Vagina (tissue), 2 donors: ENCODE results near the gene TPGS1. TPM values are rescaled to one million over a fixed set of nuclear protein-coding genes. Genes with fewer than 3 reads are reported as not detected.

Source experiments
- DNase-seq, 2 donors: peaks; one replicate each; pipeline ENCODE4 v3.0.0-alpha.2; 2017; ENCODE audit errors: extremely low spot score in 2 of 2
- H3K27ac ChIP-seq: fragments of 200-600 bp; sonication (generic); one replicate; pipeline ENCODE4 v1.5.1; 2019
- H3K27me3 ChIP-seq: fragments of 200-600 bp; sonication (generic); one replicate; pipeline ENCODE4 v1.5.1; 2019
- H3K36me3 ChIP-seq, 2 donors: fragments of 200-600 bp; sonication (generic); one replicate each; pipeline ENCODE4 v1.5.1; 2017 to 2019
- H3K4me1 ChIP-seq: fragments of 200-600 bp; sonication (generic); one replicate; pipeline ENCODE4 v1.5.1; 2019
- H3K4me3 ChIP-seq, 2 donors: fragments of 200-600 bp; sonication (generic); 1 replicate in 1 of 2; 2 replicates in 1 of 2; pipeline ENCODE4 v1.5.1; 2016 to 2019
- H3K9me3 ChIP-seq: fragments of 200-600 bp; sonication (generic); one replicate; pipeline ENCODE4 v1.5.1; 2019
- CTCF ChIP-seq, 3 experiments: fragments of 450-650 bp in 2 of 3; fragments of 200-600 bp in 1 of 3; sonication (generic) in 1 of 3; IDR thresholded peaks; one replicate each; pipeline ENCODE4 v1.5.1; 2017 to 2019; ENCODE audit warnings: antibody characterized with exemption in 3 of 3, mild to moderate bottlenecking in 2 of 3, moderate library complexity in 2 of 3
- POLR2A ChIP-seq, 2 donors: fragments of 450-650 bp; IDR thresholded peaks; one replicate each; pipeline ENCODE4 v1.6.1; 2017; ENCODE audit warnings: antibody characterized with exemption in 2 of 2, mild to moderate bottlenecking in 2 of 2, moderate library complexity in 2 of 2
- POLR2AphosphoS5 ChIP-seq, 2 donors: sonication (generic); formaldehyde crosslinking; IDR thresholded peaks; one replicate each; pipeline ENCODE4 v1.9.0; 2017; ENCODE audit warnings: antibody characterized with exemption in 2 of 2, mild to moderate bottlenecking in 2 of 2, low read depth in 1 of 2; ENCODE audit not compliant: insufficient read depth in 1 of 2
- intact Hi-C: fragments of 100-400 bp; cut with DNase I; formaldehyde crosslinking; loops from one replicate; pipeline ENCODE4 v1.15.1; 2023
- total RNA-seq: library from RNA; depleted of rRNA; stranded (reverse); fragments of >200 nt; gene quantifications from one replicate; pipeline ENCODE4 v1.2.3, GENCODE V29; 2016

Gene TPGS1
- total RNA-seq, 1 donor from 2014 or later: 39.5 TPM

- H3K27me3 ChIP-seq: no peaks in the 10 kb centered on the region
- intact Hi-C loops: no loop called here
- H3K4me3 ChIP-seq: peak overlapping the region; percentile 20 to 21
- TF ChIP-seq POLR2A (IDR thresholded peaks at IDR 0.05) (no peak), CTCF (IDR thresholded peaks at IDR 0.05) (peak; percentile 57 to 85 (median 65)), POLR2AphosphoS5 (IDR thresholded peaks at IDR 0.05; ENCODE audit: insufficient read depth in 1 of 2, low read depth in 1 of 2) (peak in 1 of 2 donors; percentile 40)
- H3K4me1 ChIP-seq: peaks cover 52% of the 10 kb centered on the region
- DNase-seq: no peak
- no peaks in the 10 kb centered on the region for H3K9me3 ChIP-seq
- no peaks in the 10 kb centered on the region for H3K36me3 ChIP-seq
- H3K27ac ChIP-seq: peak overlapping the region; percentile 78
Observed at GRCh38 chr19:510606-511100, 3.4 kb downstream of the TPGS1 start.

DNA sequence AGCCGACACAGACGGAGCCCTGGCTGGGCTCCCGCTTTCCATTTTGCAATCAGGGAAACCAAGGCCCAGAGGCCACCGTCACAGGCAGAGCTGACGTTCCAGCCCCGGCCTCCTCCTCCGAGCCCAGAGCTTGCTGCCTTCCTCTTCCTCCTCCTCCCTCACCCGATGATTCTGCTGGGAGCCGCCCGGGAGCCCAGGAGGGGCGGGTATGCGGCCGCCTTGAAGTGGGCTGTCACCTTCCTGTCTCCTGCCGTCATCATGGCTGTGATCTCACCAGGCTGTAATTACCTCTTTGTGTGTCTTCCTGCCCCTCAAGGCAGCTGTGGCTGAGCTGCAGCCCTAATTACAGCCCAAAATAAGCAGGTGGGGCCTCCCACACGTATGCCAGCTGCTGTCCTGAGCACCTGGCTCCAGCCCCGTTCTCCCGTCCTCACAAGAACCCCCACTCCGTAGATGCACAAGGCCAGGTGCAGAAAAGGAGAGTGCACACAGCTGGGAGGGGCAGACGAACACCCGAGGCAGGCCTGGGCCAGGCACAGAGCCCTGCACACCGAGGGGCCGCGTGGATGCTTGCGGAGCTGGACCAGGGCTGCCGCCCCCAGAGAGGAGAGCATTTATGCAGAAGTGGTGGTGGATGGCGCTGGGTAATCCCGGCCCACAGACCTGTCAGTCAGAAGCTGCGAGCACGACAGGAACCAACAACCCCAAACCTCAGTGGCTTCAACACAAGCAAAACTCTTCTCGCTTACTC lies 4.0 kb downstream of the TPGS1 start:
- no peaks in the 10 kb centered on the region for H3K27me3 ChIP-seq
- peak overlapping the region; percentile 78 for H3K27ac ChIP-seq
- peak in 1 of 2 donors; percentile 62 for TF ChIP-seq POLR2AphosphoS5 (IDR thresholded peaks at IDR 0.05; ENCODE audit: insufficient read depth in 1 of 2, low read depth in 1 of 2)
- no peak for TF ChIP-seq POLR2A (IDR thresholded peaks at IDR 0.05)
- peaks cover 46% of the 10 kb centered on the region for H3K4me1 ChIP-seq
- H3K4me3 ChIP-seq: peak overlapping the region; percentile 20 to 21
- H3K9me3 ChIP-seq: no peaks in the 10 kb centered on the region
- no peak for DNase-seq
- intact Hi-C loops: no loop called here
- H3K36me3 ChIP-seq: no peaks in the 10 kb centered on the region

GRCh38 chr19:512547-513365 lies 5.5 kb downstream of the TPGS1 start:
- peak overlapping the region; percentile 62 for H3K27ac ChIP-seq
- no peak overlapping the region for H3K4me3 ChIP-seq
- no peaks in the 10 kb centered on the region for H3K9me3 ChIP-seq
- no peaks in the 10 kb centered on the region for H3K36me3 ChIP-seq
- H3K4me1 ChIP-seq: peaks cover 42% of the 10 kb centered on the region
- no peak for TF ChIP-seq CTCF (IDR thresholded peaks at IDR 0.05)
- TF ChIP-seq POLR2AphosphoS5 (IDR thresholded peaks at IDR 0.05; ENCODE audit: insufficient read depth in 1 of 2, low read depth in 1 of 2): peak in 1 of 2 donors; percentile 4
- intact Hi-C loops: no loop called here
- no peaks in the 10 kb centered on the region for H3K27me3 ChIP-seq
- DNase-seq: no peak

GRCh38 chr19:513368-514165 lies 6.3 kb downstream of the TPGS1 start:
- no peak for TF ChIP-seq POLR2A (IDR thresholded peaks at IDR 0.05)
- peak overlapping the region; percentile 62 for H3K27ac ChIP-seq
- intact Hi-C loops: no loop called here
- no peaks in the 10 kb centered on the region for H3K27me3 ChIP-seq
- DNase-seq: no peak
- peaks cover 34% of the 10 kb centered on the region for H3K4me1 ChIP-seq
- H3K36me3 ChIP-seq: no peaks in the 10 kb centered on the region
- H3K4me3 ChIP-seq: no peak overlapping the region
- no peaks in the 10 kb centered on the region for H3K9me3 ChIP-seq

- intact Hi-C loops: no loop called here
- Histone ChIP-seq H3K9me3 (no peaks in the 10 kb centered on the region), H3K27ac (no peak overlapping the region), H3K4me1 (peaks cover 30% of the 10 kb centered on the region), H3K27me3 (no peaks in the 10 kb centered on the region), H3K4me3 (no peak overlapping the region), H3K36me3 (no peaks in the 10 kb centered on the region)
- no peak for DNase-seq
- TF ChIP-seq POLR2A (IDR thresholded peaks at IDR 0.05) (no peak), POLR2AphosphoS5 (IDR thresholded peaks at IDR 0.05; ENCODE audit: insufficient read depth in 1 of 2, low read depth in 1 of 2) (no peak), CTCF (IDR thresholded peaks at IDR 0.05) (no peak)
Observed at GRCh38 chr19:514166-514663, 6.9 kb downstream of the TPGS1 start.
